GM10248 (cell line): ENCODE data around the gene VAV2.

Experiments used
- CTCF ChIA-PET: fragments of 300-600 bp; sonication (Branson Sonifier 250); formaldehyde crosslinking; extraction: SDS; loops from one replicate; lab custom pipeline; 2021; ENCODE audit warnings: antibody characterized with exemption; lab: Yijun Ruan, JAX
- POLR2A ChIA-PET: fragments of 350-650 bp; sonication (Branson Sonifier 250); formaldehyde crosslinking; extraction: SDS; loops from one replicate; lab custom pipeline; 2020; ENCODE audit warnings: antibody characterized with exemption; lab: Yijun Ruan, JAX
- DNase-seq: peaks from one replicate; pipeline ENCODE4 v3.0.0; 2012; ENCODE audit errors: extremely low spot score
- TF ChIP-seq, protein P1 (sequence below): IDR thresholded peaks from 2 replicates; pipeline ENCODE4 v1.5.1; 2012; ENCODE audit warnings: mild to moderate bottlenecking, low read depth; ENCODE audit errors: extremely low read depth, missing control alignments, control extremely low read depth

The VAV2 gene

DNA sequence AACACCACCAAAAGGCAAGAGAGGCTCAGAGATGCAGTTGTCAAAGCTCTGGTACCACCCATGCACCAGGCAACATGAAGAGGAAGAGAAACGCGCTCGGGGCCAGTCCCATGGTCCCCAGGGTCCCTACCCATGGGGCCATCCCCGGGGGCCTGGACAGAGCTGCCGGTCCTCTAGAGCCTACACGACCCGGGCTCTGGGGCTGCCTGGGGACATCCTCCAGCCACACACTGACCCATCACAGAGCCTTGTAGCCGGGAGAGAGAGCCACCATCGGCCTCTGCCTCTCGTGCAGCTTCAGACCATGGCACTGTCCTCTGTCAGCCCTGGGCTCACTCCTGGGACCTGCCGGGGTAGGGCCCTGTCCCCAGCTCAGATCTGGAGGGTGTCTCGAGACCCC is 23.7 kb downstream of the VAV2 start:
- no peak for DNase-seq
- ChIA-PET CTCF (interaction anchor here (0.9 to 5.2 kb wide), 4 partner anchors 9 to 225 kb away, joined by 3 to 30 read pairs (median 4); no protein-coding TSS in a partner anchor), POLR2A (interaction anchor here (0.7 to 1.1 kb wide), 2 partner anchors 13 to 22 kb away, joined by 3 to 5 read pairs; no protein-coding TSS in a partner anchor)
- TF ChIP-seq, protein P1, sequence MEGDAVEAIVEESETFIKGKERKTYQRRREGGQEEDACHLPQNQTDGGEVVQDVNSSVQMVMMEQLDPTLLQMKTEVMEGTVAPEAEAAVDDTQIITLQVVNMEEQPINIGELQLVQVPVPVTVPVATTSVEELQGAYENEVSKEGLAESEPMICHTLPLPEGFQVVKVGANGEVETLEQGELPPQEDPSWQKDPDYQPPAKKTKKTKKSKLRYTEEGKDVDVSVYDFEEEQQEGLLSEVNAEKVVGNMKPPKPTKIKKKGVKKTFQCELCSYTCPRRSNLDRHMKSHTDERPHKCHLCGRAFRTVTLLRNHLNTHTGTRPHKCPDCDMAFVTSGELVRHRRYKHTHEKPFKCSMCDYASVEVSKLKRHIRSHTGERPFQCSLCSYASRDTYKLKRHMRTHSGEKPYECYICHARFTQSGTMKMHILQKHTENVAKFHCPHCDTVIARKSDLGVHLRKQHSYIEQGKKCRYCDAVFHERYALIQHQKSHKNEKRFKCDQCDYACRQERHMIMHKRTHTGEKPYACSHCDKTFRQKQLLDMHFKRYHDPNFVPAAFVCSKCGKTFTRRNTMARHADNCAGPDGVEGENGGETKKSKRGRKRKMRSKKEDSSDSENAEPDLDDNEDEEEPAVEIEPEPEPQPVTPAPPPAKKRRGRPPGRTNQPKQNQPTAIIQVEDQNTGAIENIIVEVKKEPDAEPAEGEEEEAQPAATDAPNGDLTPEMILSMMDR: no peak

DNA sequence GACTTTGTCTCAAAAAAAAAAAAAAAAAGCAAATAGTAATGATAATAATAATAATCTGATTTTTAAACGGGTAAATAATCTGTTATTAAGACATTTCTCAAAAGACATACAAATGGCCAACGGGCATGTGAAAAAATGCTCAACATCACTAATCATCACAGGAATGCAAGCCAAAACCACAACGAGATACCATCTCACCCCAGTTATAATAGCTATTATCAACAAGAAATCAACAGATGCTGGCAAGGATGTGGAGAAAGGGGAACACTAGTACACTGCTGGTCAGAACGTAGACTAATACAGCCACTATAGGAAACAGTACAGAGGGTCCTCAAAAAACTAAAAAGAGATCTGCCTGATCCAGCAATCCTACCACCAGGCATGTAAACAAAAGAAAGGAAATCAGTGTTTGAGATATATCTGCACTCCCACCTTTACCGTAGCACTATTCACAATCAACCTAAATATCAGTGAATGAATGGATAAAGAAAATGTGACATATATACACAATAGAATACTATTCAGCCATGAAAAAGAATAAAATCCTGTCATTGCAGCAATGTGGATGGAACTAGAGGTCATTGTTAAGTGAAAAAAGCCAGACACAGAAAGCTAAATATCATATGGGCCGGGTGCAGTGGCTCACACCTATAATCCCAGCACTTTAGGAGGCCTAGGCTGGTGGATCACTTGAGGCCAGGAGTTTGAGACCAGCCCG is 24.9 kb downstream of the VAV2 start:
- POLR2A ChIA-PET: no interaction called here
- DNase-seq: no peak
- CTCF ChIA-PET: interaction anchor here (1.7 to 5.2 kb wide), 2 partner anchors 11 to 224 kb away, joined by 3 to 30 read pairs; no protein-coding TSS in a partner anchor
- TF ChIP-seq, protein P1: no peak

DNA sequence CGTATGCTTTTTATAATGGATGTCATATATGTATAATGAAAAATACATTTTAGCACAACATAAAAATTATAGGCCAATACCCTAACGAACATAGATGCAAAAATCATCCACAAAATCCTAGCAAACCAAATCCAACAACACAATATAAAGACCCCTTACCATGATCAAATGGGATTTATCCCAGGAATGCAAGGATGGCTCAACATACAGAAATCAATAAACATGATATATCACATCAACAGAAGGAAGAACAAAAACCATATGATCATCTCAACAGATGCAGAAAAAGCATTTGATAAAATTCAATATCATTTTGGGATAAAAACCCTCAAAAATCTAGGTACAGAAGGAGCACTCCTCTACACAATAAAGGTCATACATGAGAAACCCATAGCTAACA is 27.7 kb downstream of the VAV2 start:
- DNase-seq: no peak
- POLR2A ChIA-PET: no interaction called here
- CTCF ChIA-PET: interaction anchor here (5.2 kb wide), 1 partner anchor 9 kb away, joined by 30 read pairs; no protein-coding TSS in a partner anchor
- TF ChIP-seq, protein P1: no peak

DNA sequence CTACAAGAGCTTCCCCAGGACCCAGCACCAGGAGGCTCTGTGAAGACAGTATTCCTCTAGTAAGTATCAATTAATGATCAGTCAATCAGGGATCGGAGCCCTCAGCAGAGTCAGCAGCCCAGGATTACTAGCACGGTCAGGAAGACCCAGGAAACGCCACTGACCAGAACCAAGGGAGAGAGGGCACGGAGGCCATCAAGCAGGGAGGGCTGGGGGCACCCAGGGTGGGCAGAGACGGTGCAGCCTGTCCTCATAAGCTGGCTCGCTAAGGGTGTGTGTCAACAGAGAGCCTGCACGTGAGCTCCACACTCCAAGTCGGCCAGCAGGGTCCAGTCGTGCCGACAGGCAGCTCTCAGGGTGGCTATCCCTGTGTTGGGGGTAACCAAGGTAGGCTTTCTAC is 29.0 kb downstream of the VAV2 start:
- TF ChIP-seq, protein P1: no peak
- DNase-seq: no peak
- ChIA-PET POLR2A (no interaction called here), CTCF (interaction anchor here (0.8 to 2.6 kb wide), 3 partner anchors 31 to 220 kb away, joined by 3 to 15 read pairs (median 3); no protein-coding TSS in a partner anchor)

DNA sequence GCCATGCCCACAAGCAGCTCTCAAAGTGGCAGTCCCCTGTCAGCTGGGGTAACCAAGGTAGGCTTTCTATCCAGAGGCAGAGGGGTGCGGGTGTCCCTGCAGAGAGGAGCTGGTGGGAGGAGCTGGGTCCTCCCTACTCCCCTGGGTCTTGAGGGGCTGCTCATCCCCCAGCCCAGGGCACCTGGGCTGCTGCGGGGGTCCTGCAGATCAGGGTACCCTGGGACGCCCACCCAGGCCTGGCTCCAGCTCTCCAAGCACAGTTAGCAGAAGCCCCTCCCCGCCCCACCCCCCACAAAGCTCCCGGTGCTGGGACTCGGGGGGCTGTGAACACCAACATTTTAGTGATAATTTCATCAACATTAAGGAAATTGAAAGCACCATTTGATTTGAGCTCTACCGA is 29.8 kb downstream of the VAV2 start:
- no peak for DNase-seq
- TF ChIP-seq, protein P1: no peak
- CTCF ChIA-PET: interaction anchor here (0.8 to 4.3 kb wide), 8 partner anchors 10 to 220 kb away, joined by 3 to 22 read pairs (median 3); no protein-coding TSS in a partner anchor
- POLR2A ChIA-PET: interaction anchor here (0.5 to 0.6 kb wide), 3 partner anchors 21 to 63 kb away, joined by 4 to 7 read pairs (median 6); partner anchors contain the start of gene BRD3OS
